Panc1 (cell line): ENCODE results near the gene MTHFD2.

Experiments
- POLR2AphosphoS5 ChIP-seq: IDR thresholded peaks from 2 replicates; pipeline ENCODE4 v1.6.1; 2012; ENCODE audit warnings: mild to moderate bottlenecking, low read depth, low read length, moderate library complexity
- SIN3A ChIP-seq: IDR thresholded peaks from 2 replicates; pipeline ENCODE4 v1.6.1; 2012; ENCODE audit warnings: low read depth, mild to moderate bottlenecking, low read length, moderate library complexity, borderline replicate concordance; ENCODE audit not compliant: insufficient read depth
- TCF7L2 ChIP-seq: IDR thresholded peaks from 2 replicates; pipeline ENCODE4 v1.6.1; 2011; ENCODE audit warnings: mild to moderate bottlenecking, low read depth, low read length, inconsistent platforms
- TF ChIP-seq, protein P1 (sequence below): fragments of 450-650 bp; IDR thresholded peaks from 2 replicates; pipeline ENCODE4 v1.5.1; 2017; ENCODE audit warnings: mild to moderate bottlenecking

GRCh38 chr2:74194799-74195198 lies 3.6 kb upstream of the MTHFD2 start:
- TF ChIP-seq, protein P1, sequence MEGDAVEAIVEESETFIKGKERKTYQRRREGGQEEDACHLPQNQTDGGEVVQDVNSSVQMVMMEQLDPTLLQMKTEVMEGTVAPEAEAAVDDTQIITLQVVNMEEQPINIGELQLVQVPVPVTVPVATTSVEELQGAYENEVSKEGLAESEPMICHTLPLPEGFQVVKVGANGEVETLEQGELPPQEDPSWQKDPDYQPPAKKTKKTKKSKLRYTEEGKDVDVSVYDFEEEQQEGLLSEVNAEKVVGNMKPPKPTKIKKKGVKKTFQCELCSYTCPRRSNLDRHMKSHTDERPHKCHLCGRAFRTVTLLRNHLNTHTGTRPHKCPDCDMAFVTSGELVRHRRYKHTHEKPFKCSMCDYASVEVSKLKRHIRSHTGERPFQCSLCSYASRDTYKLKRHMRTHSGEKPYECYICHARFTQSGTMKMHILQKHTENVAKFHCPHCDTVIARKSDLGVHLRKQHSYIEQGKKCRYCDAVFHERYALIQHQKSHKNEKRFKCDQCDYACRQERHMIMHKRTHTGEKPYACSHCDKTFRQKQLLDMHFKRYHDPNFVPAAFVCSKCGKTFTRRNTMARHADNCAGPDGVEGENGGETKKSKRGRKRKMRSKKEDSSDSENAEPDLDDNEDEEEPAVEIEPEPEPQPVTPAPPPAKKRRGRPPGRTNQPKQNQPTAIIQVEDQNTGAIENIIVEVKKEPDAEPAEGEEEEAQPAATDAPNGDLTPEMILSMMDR: no peak
- TF ChIP-seq POLR2AphosphoS5 (no peak), SIN3A (no peak), TCF7L2 (no peak)
